Measurements from ENCODE around the gene MCF2L. TPM values are rescaled to one million over a fixed set of nuclear protein-coding genes. Genes with fewer than 3 reads are reported as not detected.

The MCF2L gene
- total RNA-seq, 2 experiments from 2014 or later, result 6.5 to 7.4 TPM

DNA sequence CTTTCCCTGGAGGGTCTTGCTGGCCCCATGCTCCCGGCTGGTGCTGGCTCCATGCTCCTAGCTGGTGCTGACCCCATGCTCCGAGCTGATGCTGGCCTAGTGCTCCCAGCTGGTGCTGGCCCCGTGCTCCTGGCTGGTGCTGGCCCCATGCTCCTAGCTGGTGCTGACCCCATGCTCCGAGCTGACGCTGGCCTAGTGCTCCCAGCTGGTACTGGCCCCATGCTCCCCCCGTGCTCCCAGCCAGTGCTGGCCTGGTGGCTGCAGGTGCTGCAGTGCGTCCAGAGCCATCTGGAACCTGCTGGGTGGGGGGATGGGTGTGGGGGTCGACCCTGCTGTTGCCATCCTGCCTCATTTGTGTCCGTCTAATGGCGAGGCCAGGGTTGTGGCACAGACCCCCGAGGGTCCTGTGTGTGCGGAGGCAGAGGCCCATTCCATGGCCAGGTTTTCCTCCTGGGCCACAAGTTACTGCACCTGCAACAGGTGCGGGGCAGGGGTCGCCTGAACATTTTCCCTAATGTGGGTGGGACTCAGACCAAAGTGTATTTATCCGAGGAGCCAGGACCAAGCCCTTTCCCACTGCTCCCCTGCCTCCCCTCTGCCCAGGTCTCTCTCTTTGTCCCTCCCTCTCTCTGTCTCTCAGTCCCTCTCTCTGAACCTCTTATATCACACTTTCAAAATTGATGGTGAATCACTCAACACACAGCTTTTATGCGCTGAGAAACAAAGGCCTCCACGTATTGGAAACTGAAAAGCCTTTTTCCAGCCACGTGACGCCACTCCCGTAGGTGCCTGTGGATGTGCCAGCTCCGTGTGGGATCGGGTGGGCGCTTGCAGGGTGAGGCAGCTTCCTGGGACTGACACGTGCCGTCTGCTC, 45.1 kb downstream of the MCF2L start:
- CTCF ChIA-PET, result interaction anchor here (1.5 kb wide), 1 partner anchor 14 kb away, joined by 3 read pairs; no protein-coding TSS in a partner anchor
- no peak for DNase-seq
- intact Hi-C loops (cut with micrococcal nuclease), result no loop called here
- no peaks in the 10 kb centered on the region for H3K27me3 Mint-ChIP-seq (ENCODE audit: low read depth)
- H3K36me3 Mint-ChIP-seq (ENCODE audit: low read depth), result peaks cover 5% of the 10 kb centered on the region
- no peak overlapping the region for H3K4me3 Mint-ChIP-seq
- peaks cover 2% of the 10 kb centered on the region for H3K9me3 Mint-ChIP-seq
- no peak overlapping the region for H3K27ac Mint-ChIP-seq
- H3K4me1 Mint-ChIP-seq (ENCODE audit: low read depth), result peaks cover 5% of the 10 kb centered on the region

DNA sequence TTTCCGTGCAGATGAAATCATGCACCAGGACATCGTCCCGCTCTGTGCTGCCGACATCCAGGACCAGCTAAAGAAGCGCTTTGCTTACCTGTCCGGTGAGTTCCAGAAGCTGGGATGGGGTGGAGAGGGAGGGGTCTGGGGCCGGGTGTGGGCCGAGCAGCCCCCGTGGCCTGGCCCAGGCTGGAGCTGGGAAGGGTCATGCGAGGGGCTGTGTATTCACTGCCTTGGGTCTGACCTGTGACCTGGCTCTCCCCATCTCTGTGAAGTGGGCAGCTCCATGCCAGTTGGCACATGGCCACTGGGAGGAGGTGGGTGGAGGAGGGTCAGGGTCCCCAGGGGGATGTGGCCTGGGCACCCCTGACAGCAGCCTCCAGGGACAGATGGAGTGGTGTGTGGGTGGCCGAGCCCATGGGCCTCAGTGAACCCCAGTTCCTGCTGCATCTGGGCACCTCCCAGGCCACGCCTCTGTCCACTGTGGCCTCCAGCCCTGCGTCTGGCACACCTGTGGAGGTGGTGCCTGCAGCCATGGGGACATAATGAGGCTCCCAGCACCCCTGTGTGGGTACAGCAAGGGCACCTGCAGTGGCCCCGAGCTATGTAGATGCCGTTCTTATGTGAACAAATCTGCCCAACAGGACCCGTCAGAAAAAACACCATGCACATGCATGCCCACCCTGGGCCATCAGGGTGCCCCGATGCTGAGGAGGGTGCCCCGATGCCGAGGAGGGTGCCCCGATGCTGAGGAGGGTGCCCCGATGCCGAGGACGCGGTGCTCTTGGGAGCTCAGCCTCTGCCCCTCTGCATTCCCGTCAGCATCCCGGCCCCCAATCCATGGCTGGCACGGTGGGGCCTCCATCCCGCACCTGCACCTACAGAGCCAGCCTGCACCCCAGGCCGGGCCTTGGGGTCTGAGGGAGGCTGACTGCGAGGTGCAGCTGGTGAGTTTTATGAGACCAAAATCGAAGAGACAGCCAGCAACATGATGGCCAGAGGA, 46.0 kb downstream of the MCF2L start:
- Mint-ChIP-seq H3K4me3 (no peak overlapping the region), H3K4me1 (ENCODE audit: low read depth) (peaks cover 4% of the 10 kb centered on the region), H3K9me3 (peaks cover 2% of the 10 kb centered on the region), H3K27me3 (ENCODE audit: low read depth) (no peaks in the 10 kb centered on the region), H3K27ac (no peak overlapping the region), H3K36me3 (ENCODE audit: low read depth) (peaks cover 5% of the 10 kb centered on the region)
- CTCF ChIA-PET, result interaction anchor here (1.5 kb wide), 1 partner anchor 13 kb away, joined by 3 read pairs; no protein-coding TSS in a partner anchor
- no peak for DNase-seq
- intact Hi-C loops (cut with micrococcal nuclease), result no loop called here

DNA sequence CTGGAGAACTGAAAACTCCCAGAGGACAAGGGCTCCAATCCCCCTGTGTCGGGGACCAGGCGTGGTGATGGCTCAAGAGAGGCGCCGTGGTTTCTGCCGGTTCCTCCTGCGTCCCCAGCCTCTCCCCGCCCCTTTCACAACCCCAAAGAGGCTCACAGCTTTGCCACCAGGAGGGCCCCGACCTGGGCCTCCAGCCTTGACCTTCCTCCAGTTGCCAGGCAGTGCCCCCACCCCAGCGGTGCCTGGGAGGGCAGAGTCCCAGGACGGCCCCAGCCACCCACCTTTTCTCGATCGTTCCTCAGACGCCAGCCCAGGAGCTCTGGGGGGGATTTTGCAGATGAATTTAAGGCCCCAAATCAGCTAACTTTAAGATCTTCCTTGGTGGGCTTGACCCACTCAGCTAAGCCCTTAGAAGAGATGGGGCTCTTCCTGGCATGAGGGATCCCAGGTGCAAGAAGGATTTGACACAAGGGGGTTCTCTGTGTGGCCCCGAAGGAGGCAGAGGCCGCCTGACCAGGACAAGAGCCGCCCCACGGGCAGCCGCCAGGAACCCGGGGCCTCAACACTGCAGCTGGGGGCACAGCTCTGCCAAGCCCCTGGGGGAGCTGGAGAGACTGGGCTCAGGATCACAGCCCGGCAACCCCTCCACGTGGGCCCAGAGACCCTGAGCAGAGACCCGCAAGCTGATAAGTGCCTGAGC, 47.0 kb downstream of the MCF2L start:
- CTCF ChIA-PET, result no interaction called here
- peaks cover 5% of the 10 kb centered on the region for H3K36me3 Mint-ChIP-seq (ENCODE audit: low read depth)
- H3K27ac Mint-ChIP-seq, result no peak overlapping the region
- peaks cover 3% of the 10 kb centered on the region for H3K4me1 Mint-ChIP-seq (ENCODE audit: low read depth)
- H3K9me3 Mint-ChIP-seq, result peaks cover 2% of the 10 kb centered on the region
- no peak overlapping the region for H3K4me3 Mint-ChIP-seq
- intact Hi-C loops (cut with micrococcal nuclease), result no loop called here
- no peaks in the 10 kb centered on the region for H3K27me3 Mint-ChIP-seq (ENCODE audit: low read depth)
- DNase-seq, result no peak

DNA sequence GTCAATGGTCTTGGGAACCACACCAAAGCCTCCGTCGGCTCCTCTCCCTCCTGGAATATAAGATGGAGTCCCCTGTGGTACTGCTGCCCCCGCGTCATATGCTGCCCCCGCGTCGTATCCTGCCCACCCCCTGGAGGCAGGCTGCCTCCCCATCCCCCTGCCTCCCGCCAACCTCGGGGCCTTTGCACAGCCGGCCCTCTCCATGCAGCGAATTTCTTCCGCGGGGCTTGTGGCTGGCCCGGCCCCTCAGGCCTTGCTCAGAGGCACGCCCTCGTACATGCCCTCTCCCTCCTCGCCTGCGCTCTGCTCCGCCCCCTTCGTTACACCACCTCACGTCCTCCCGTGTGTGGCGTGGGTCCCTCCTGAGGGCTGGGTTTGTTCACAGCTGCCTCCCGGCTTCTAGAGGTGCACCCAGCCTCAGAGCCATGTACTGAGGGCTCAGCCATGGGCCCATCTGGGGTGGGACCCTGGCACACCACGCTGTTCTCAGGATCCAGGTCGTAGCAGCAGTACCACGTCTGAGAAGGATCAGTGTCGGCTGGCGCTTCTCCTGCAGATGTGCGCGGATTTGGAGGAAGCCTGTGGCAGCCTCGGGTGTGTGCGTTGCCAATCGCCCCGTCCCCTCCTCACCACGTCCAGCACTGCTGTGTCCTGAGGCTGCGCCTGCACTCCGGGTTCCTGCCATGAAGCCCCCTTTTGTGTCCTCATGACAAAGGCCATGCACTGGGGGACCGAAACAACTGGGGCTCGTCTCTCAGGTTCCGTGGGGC, 47.7 kb downstream of the MCF2L start:
- DNase-seq, result no peak
- Mint-ChIP-seq H3K27me3 (ENCODE audit: low read depth) (no peaks in the 10 kb centered on the region), H3K27ac (no peak overlapping the region), H3K4me3 (no peak overlapping the region), H3K9me3 (no peaks in the 10 kb centered on the region), H3K36me3 (ENCODE audit: low read depth) (peaks cover 2% of the 10 kb centered on the region), H3K4me1 (ENCODE audit: low read depth) (no peaks in the 10 kb centered on the region)
- intact Hi-C loops (cut with micrococcal nuclease), result no loop called here
- CTCF ChIA-PET, result no interaction called here

DNA sequence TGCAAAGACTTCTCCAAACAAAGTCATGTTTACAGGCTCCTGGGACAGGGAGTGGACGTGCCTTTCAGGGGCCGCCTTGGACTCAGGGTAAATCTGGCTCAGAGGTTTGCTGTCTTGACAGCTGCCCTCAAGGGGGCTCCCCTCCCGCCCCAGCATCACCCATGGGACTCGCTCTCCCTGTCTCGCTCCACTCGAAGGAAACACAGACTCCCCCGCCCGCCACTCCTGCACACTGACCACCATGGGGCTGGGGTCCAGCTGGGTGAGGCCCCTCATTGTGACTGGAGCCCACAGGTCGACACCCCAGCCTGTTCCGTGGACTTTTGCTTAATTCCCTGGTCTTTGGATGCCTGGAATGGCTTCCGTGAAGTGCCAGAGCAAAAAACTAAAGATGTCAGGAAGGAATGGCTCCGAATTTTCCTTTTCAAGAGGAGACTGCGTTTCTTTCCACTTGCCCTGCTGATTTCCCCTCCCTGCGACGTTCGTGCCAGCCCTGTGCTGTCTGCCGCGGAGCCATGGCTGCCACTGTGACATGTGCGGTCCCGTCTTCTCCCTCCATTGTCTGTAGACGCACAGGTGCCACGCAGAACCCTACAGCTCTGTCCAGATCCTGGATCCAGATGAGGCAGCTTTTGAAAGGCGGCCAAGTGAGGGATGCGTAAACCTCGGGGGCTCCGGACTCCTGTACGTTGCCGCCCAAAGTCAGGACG, 48.6 kb downstream of the MCF2L start:
- peaks cover 2% of the 10 kb centered on the region for H3K36me3 Mint-ChIP-seq (ENCODE audit: low read depth)
- intact Hi-C loops (cut with micrococcal nuclease), result no loop called here
- no peaks in the 10 kb centered on the region for H3K9me3 Mint-ChIP-seq
- CTCF ChIA-PET, result no interaction called here
- no peak overlapping the region for H3K4me3 Mint-ChIP-seq
- H3K27me3 Mint-ChIP-seq (ENCODE audit: low read depth), result no peaks in the 10 kb centered on the region
- no peaks in the 10 kb centered on the region for H3K4me1 Mint-ChIP-seq (ENCODE audit: low read depth)
- no peak overlapping the region for H3K27ac Mint-ChIP-seq
- DNase-seq, result no peak

DNA sequence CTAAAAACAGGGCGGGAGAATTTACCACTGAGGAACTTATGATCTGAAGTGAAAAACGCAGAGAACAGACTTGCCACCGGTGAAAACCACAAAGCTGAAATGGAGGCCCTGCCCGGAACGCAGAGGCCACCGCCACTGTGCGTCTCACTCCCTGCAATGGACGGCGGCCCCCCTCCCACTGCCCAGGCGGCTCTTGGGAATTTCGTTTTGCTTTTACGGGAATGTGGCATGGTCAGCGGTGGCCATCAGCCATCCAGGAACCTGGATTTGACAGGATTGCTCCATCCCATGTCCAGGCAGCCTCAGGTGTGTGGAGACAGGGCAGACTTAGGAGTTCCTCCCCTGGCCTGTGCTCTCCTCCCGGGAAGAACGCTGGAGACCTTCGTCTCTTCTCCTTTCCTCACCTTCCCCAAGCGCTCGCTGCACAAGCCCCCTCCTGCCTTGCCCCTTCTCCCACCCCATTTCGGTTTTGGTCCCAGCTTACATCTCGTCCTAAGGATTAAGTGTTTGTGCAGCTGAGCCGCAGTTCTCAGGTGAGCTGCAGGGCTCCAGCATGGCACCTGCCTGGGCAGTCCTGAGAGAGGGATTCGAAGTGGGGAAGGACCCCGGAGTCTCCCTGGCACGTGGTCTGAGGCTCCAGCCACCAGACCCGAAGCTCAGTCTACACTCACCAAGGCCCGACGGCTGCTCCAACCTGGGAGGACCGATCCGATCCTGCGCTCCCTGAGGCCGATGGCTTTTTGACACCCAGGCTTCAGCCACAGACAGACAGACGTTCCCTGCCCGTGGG, 49.9 kb downstream of the MCF2L start:
- no peaks in the 10 kb centered on the region for H3K27me3 Mint-ChIP-seq (ENCODE audit: low read depth)
- CTCF ChIA-PET, result no interaction called here
- peaks cover 2% of the 10 kb centered on the region for H3K36me3 Mint-ChIP-seq (ENCODE audit: low read depth)
- intact Hi-C loops (cut with micrococcal nuclease), result no loop called here
- H3K27ac Mint-ChIP-seq, result no peak overlapping the region
- no peaks in the 10 kb centered on the region for H3K9me3 Mint-ChIP-seq
- H3K4me3 Mint-ChIP-seq, result no peak overlapping the region
- no peaks in the 10 kb centered on the region for H3K4me1 Mint-ChIP-seq (ENCODE audit: low read depth)
- no peak for DNase-seq

DNA sequence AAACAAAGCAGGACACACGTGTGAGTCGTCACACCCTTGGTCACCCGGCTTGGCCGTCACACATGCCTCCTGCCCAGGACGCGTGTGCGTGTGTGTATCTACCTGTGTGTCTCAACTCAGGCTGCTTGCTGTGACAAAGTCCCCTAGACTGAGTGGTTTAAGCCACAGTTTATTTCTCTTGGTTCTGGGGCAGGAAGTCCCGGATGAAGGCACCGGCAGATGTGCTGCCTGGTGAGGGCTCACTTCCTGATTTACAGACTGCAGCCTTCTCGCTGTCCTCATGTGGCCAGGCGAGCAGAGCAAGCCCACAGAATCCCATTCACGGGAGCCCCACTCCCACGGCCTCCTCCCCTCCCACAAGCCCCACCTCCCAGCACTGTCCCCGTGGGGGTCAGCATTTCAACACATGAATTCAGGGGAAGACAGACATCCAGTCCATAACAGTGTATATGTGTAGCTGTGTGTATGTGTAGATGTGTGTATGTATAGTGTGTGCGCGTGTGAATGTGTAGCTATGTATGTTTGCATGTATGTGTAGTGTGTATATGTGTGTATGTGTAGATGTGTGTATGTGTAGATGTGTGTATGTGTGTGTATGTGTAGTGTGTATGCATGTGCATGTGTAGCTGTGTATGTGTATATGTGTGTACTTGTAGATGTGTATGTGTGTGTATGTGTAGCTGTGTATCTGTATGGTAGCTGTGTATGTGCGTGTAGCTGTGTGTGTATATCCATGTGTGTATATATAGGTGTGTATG, 51.5 kb downstream of the MCF2L start:
- intact Hi-C loops (cut with micrococcal nuclease), result no loop called here
- H3K4me3 Mint-ChIP-seq, result no peak overlapping the region
- no peak for DNase-seq
- no peaks in the 10 kb centered on the region for H3K27me3 Mint-ChIP-seq (ENCODE audit: low read depth)
- no peaks in the 10 kb centered on the region for H3K9me3 Mint-ChIP-seq
- CTCF ChIA-PET, result interaction anchor here (0.6 to 1.8 kb wide), 3 partner anchors 9 to 43 kb away, joined by 3 to 8 read pairs (median 6); no protein-coding TSS in a partner anchor
- H3K4me1 Mint-ChIP-seq (ENCODE audit: low read depth), result no peaks in the 10 kb centered on the region
- no peak overlapping the region for H3K27ac Mint-ChIP-seq
- peaks cover 2% of the 10 kb centered on the region for H3K36me3 Mint-ChIP-seq (ENCODE audit: low read depth)

DNA sequence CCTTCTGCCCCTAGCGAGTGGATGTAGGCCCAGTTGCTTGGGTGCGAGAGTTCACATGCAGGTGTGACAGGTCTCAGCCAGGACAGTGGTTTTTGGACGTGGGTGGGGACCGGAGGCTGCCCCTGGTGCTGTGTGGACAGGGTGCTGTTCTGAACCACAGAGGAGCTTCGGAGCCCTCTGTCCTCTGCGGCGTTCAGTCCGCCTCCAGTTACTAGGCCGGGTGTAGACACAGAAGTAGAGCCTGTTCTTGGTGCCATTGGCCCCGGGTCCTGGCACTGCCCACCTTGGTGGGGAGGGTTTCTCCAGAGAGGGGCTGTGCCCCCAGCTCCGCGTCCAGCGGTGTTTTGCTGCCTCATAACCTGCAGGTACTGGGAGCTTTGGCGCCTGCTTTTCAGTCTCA, 52.4 kb downstream of the MCF2L start:
- Mint-ChIP-seq H3K27me3 (ENCODE audit: low read depth) (no peaks in the 10 kb centered on the region), H3K4me1 (ENCODE audit: low read depth) (no peaks in the 10 kb centered on the region), H3K36me3 (ENCODE audit: low read depth) (peaks cover 2% of the 10 kb centered on the region), H3K27ac (no peak overlapping the region), H3K4me3 (no peak overlapping the region), H3K9me3 (no peaks in the 10 kb centered on the region)
- CTCF ChIA-PET, result interaction anchor here (0.6 to 1.8 kb wide), 3 partner anchors 8 to 42 kb away, joined by 3 to 8 read pairs (median 6); no protein-coding TSS in a partner anchor
- intact Hi-C loops (cut with micrococcal nuclease), result no loop called here
- no peak for DNase-seq

DNA sequence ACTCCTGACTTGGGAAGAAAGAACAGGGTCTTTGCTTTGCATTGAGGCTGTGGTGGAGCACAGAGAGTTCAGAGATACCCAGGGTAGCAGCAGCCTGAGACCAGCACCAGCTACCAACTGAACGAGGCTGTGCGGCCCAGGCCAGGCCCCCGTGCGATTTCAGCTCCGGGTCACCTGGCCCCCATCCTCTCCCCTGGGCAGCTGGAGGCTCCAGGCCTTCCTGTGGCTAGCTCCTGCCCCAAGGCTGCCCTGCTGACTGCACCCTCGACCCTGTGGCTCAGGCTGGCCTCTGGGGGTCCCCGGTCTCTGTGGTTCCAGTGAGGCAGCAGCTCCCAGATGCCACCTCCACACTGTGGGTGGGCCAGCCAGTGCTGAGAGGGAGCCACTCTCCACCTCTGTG, 52.8 kb downstream of the MCF2L start:
- Mint-ChIP-seq H3K9me3 (no peaks in the 10 kb centered on the region), H3K36me3 (ENCODE audit: low read depth) (peaks cover 2% of the 10 kb centered on the region), H3K4me1 (ENCODE audit: low read depth) (no peaks in the 10 kb centered on the region), H3K27me3 (ENCODE audit: low read depth) (no peaks in the 10 kb centered on the region), H3K4me3 (no peak overlapping the region), H3K27ac (no peak overlapping the region)
- DNase-seq, result no peak
- intact Hi-C loops (cut with micrococcal nuclease), result no loop called here
- CTCF ChIA-PET, result interaction anchor here (1.8 kb wide), 1 partner anchor 8 kb away, joined by 8 read pairs; no protein-coding TSS in a partner anchor

DNA sequence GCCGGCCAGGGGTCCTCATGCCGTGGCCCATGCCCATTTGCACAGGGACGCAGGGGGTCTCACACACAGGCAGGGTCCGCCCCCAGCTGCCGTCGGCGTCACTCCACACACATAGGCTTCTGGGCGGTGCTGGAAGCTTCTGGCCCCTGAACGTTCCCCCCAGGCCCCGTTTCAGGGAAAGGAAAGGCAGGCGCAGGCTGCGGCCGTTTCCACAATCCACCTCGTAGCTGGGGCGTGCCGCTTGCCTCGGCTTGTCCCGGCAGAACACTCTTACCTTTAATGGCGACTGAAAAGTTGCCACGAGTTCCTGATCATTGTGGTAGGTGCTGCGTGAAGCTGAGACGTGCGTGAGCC, 53.4 kb downstream of the MCF2L start:
- CTCF ChIA-PET, result no interaction called here
- intact Hi-C loops (cut with micrococcal nuclease), result no loop called here
- DNase-seq, result no peak
- Mint-ChIP-seq H3K4me3 (no peak overlapping the region), H3K27me3 (ENCODE audit: low read depth) (no peaks in the 10 kb centered on the region), H3K9me3 (no peaks in the 10 kb centered on the region), H3K4me1 (ENCODE audit: low read depth) (no peaks in the 10 kb centered on the region), H3K36me3 (ENCODE audit: low read depth) (peaks cover 2% of the 10 kb centered on the region), H3K27ac (no peak overlapping the region)
